Panc1 (cell line): Measurements from ENCODE around the gene GPR142. TPM values are rescaled to one million over a fixed set of nuclear protein-coding genes. Genes with fewer than 3 reads are reported as not detected.
A peak's percentile ranks its signal among the peaks of the same experiment; 100 is the strongest.

ENCODE experiments used
- ATAC-seq: fragments of 200-7000 bp; cut with Tn5 transposase; 2 replicates; pipeline ENCODE4 v1.9.1; 2020; ENCODE audit warnings: mild to moderate bottlenecking, moderate library complexity
- BruUV-seq: library from RNA; stranded (reverse); fragments of 400-500 nt; replicated peaks from 2 replicates; lab custom pipeline; 2021; lab: Mats Ljungman, UMichigan
- CTCF ChIA-PET: fragments of 300-600 bp; sonication (Branson Sonifier 250); formaldehyde crosslinking; loops from one replicate; lab custom pipeline; 2022; ENCODE audit warnings: antibody characterized with exemption; lab: Charles Lee
- POLR2A ChIA-PET: fragments of 300-600 bp; sonication (Branson Sonifier 250); formaldehyde crosslinking; loops from one replicate; lab custom pipeline; 2022; ENCODE audit warnings: antibody characterized with exemption; lab: Charles Lee
- DNase-seq: peaks from one replicate; pipeline ENCODE4 v3.0.0-alpha.2; 2010; ENCODE audit warnings: low read depth, low spot score
- H3K27ac ChIP-seq: 2 replicates; pipeline ENCODE4 v1.5.1; 2011; ENCODE audit warnings: mild to moderate bottlenecking, low read length, inconsistent platforms
- H3K27me3 ChIP-seq: fragments of 200-500 bp; sonication (Bioruptor generic); 2 replicates; pipeline ENCODE4 v1.6.0; 2014; ENCODE audit warnings: low read length, inconsistent platforms; ENCODE audit not compliant: control insufficient read depth, insufficient read depth
- H3K36me3 ChIP-seq: fragments of 200-500 bp; sonication (Bioruptor generic); 2 replicates; pipeline ENCODE4 v1.5.1; 2014; ENCODE audit warnings: inconsistent platforms, mild to moderate bottlenecking, low read length, moderate library complexity; ENCODE audit not compliant: control insufficient read depth, insufficient read depth
- H3K4me1 ChIP-seq: 2 replicates; pipeline ENCODE4 v1.5.1; 2011; ENCODE audit warnings: inconsistent platforms, mild to moderate bottlenecking, low read length, moderate library complexity; ENCODE audit not compliant: control insufficient read depth, insufficient read depth
- H3K4me3 ChIP-seq, 2 experiments: 2 replicates each; pipeline ENCODE4 v1.5.1; 2011 to 2012; ENCODE audit warnings: low read depth in 2 of 2, low read length in 2 of 2, mild to moderate bottlenecking in 2 of 2, inconsistent platforms in 1 of 2, moderate library complexity in 1 of 2
- H3K9me3 ChIP-seq: fragments of 200-500 bp; sonication (Bioruptor generic); 2 replicates; pipeline ENCODE4 v1.5.1; 2014; ENCODE audit warnings: low read depth, mild to moderate bottlenecking, inconsistent platforms, low read length, moderate library complexity; ENCODE audit not compliant: control insufficient read depth, insufficient read depth
- CTCF ChIP-seq: fragments of 450-650 bp; IDR thresholded peaks from 2 replicates; pipeline ENCODE4 v1.5.1; 2017; ENCODE audit warnings: mild to moderate bottlenecking
- POLR2AphosphoS5 ChIP-seq: IDR thresholded peaks from 2 replicates; pipeline ENCODE4 v1.6.1; 2012; ENCODE audit warnings: mild to moderate bottlenecking, low read depth, low read length, moderate library complexity
- REST ChIP-seq, 2 experiments: IDR thresholded peaks; 2 replicates each; pipeline ENCODE4 v1.6.1; 2011 to 2012; ENCODE audit warnings: low read depth in 2 of 2, control low read depth in 1 of 2, low read length in 1 of 2, mild to moderate bottlenecking in 1 of 2, moderate library complexity in 1 of 2; ENCODE audit not compliant: insufficient read depth in 1 of 2
- SIN3A ChIP-seq: IDR thresholded peaks from 2 replicates; pipeline ENCODE4 v1.6.1; 2012; ENCODE audit warnings: low read depth, mild to moderate bottlenecking, low read length, moderate library complexity, borderline replicate concordance; ENCODE audit not compliant: insufficient read depth
- TCF7L2 ChIP-seq: IDR thresholded peaks from 2 replicates; pipeline ENCODE4 v1.6.1; 2011; ENCODE audit warnings: mild to moderate bottlenecking, low read depth, low read length, inconsistent platforms
- in situ Hi-C: cut with HindIII; loops from 2 replicates; pipeline ENCODE4 v1.10.0; 2016; ENCODE audit warnings: low sequenced_read_pairs, low pct_unique_long_range_greater_than_20kb
- intact Hi-C: fragments of 100-400 bp; cut with micrococcal nuclease; formaldehyde crosslinking; loops from one replicate; pipeline ENCODE4 v1.10.0; 2022; ENCODE audit not compliant: unreplicated experiment
- total RNA-seq: library from RNA; stranded (reverse); gene quantifications from one replicate; pipeline ENCODE4 v1.2.1, GENCODE V29; 2021; ENCODE audit not compliant: unreplicated experiment

Gene GPR142
- total RNA-seq, 1 experiment from 2014 or later: not detected

GRCh38 chr17:74368341-74369081, 1.2 kb downstream of the GPR142 start:
- no peaks in the 10 kb centered on the region for H3K9me3 ChIP-seq
- no peaks in the 10 kb centered on the region for H3K4me1 ChIP-seq
- no peaks in the 10 kb centered on the region for H3K27me3 ChIP-seq
- ChIA-PET POLR2A (no interaction called here), CTCF (interaction anchor here (0.6 to 2.8 kb wide), 23 partner anchors 7 to 1378 kb away, joined by 3 to 20 read pairs (median 4); no protein-coding TSS in a partner anchor)
- no TSS peak for BruUV-seq
- intact Hi-C loops (loop anchor here (1.0 to 5.0 kb wide), 3 partner anchors 125 to 229 kb away; partner anchors contain the start of gene CD300LB), in situ Hi-C loops (no loop called here)
- H3K27ac ChIP-seq: no peak overlapping the region
- ATAC-seq (peak; percentile 88), DNase-seq (no peak)
- peak; percentile 98 for TF ChIP-seq CTCF
- no peak for TF ChIP-seq REST (IDR thresholded peaks at IDR 0.05; ENCODE audit: insufficient read depth in 1 of 2, low read depth in 2 of 2, low read length in 1 of 2)
- no peak for TF ChIP-seq SIN3A
- no peak for TF ChIP-seq TCF7L2
- TF ChIP-seq POLR2AphosphoS5: no peak
- no peak overlapping the region for H3K4me3 ChIP-seq
- H3K36me3 ChIP-seq: no peaks in the 10 kb centered on the region

GRCh38 chr17:74369221-74369620, 1.9 kb downstream of the GPR142 start:
- ATAC-seq: peak; percentile 32; the same call in 1 of the 2 replicates
- in situ Hi-C loops: no loop called here
- intact Hi-C loops: loop anchor here (5.0 kb wide), 2 partner anchors 163 to 228 kb away; partner anchors contain the start of gene CD300LB
- H3K4me3 ChIP-seq: no peak overlapping the region
- no peaks in the 10 kb centered on the region for H3K9me3 ChIP-seq
- BruUV-seq: no TSS peak
- POLR2A ChIA-PET: no interaction called here
- CTCF ChIA-PET: interaction anchor here (0.5 to 2.8 kb wide), 8 partner anchors 8 to 200 kb away, joined by 3 to 13 read pairs (median 4); no protein-coding TSS in a partner anchor
- no peak overlapping the region for H3K27ac ChIP-seq
- peaks cover 2% of the 10 kb centered on the region for H3K27me3 ChIP-seq
- no peak for DNase-seq
- H3K4me1 ChIP-seq: no peaks in the 10 kb centered on the region
- no peaks in the 10 kb centered on the region for H3K36me3 ChIP-seq
- TF ChIP-seq POLR2AphosphoS5 (no peak), TCF7L2 (no peak), REST (IDR thresholded peaks at IDR 0.05; ENCODE audit: insufficient read depth in 1 of 2, low read depth in 2 of 2, low read length in 1 of 2) (no peak), CTCF (no peak)
